HCT116 (cell line): ENCODE measurements around the gene BABAM2. TPM values are rescaled to one million over a fixed set of nuclear protein-coding genes. Genes with fewer than 3 reads are reported as not detected.

Experiments used
- ATAC-seq: fragments of 200-7000 bp; cut with Tn5 transposase; 2 replicates; pipeline ENCODE4 v1.9.1; 2020; ENCODE audit warnings: mild to moderate bottlenecking, moderate library complexity
- BruUV-seq: library from RNA; stranded (reverse); fragments of 400-500 nt; replicated peaks from 2 replicates; lab custom pipeline; 2021; lab: Mats Ljungman, UMichigan
- CTCF ChIA-PET: fragments of 300-600 bp; sonication (Branson Sonifier 250); formaldehyde crosslinking; loops from one replicate; lab custom pipeline; 2021; ENCODE audit warnings: antibody characterized with exemption; lab: Charles Lee
- POLR2A ChIA-PET: fragments of 300-600, 350-600 bp; sonication (Branson Sonifier 250); formaldehyde crosslinking; loops from one replicate; lab custom pipeline; 2021; ENCODE audit warnings: antibody characterized with exemption; lab: Charles Lee
- RAD21 ChIA-PET, 2 experiments: fragments of 300-600 bp; sonication (Branson Sonifier 250); formaldehyde crosslinking; loops; one replicate each; lab custom pipeline; 2023; ENCODE audit warnings: low total read pairs in 2 of 2; ENCODE audit not compliant: uncharacterized antibody in 2 of 2, unreplicated experiment in 2 of 2, low non-redundant PET in 1 of 2; lab: Charles Lee
- DNase-seq: peaks from one replicate; pipeline ENCODE4 v3.0.0-alpha.2; 2010; ENCODE audit warnings: low read depth, low spot score
- H2AFZ ChIP-seq: fragments of 200-600 bp; shearing (Covaris generic), sonication (generic); 2 replicates; pipeline ENCODE4 v1.6.1; 2017; ENCODE audit warnings: low read depth, mixed run types, mixed read lengths, antibody characterized with exemption, low read length; ENCODE audit not compliant: poor library complexity, severe bottlenecking
- H3K27ac ChIP-seq: 2 replicates; pipeline ENCODE4 v1.5.1; 2012; ENCODE audit warnings: low read depth, low read length
- H3K27me3 ChIP-seq: fragments of 200-600 bp; sonication (generic); 2 replicates; pipeline ENCODE4 v1.6.1; 2016; ENCODE audit warnings: mixed run types, low read length, mixed read lengths; ENCODE audit not compliant: insufficient read depth
- H3K36me3 ChIP-seq, 2 experiments: fragments of 200-500 bp in 1 of 2; fragments of 200-600 bp in 1 of 2; sonication (Bioruptor generic) in 1 of 2; sonication (generic) in 1 of 2; 2 replicates each; pipeline versions ENCODE4 v1.5.1 to v1.6.1; 2014 to 2016; ENCODE audit warnings: low read length in 2 of 2, inconsistent platforms in 1 of 2, mixed read lengths in 1 of 2, mixed run types in 1 of 2; ENCODE audit not compliant: insufficient read depth in 2 of 2, control insufficient read depth in 1 of 2
- H3K4me1 ChIP-seq, 2 experiments: fragments of 200-600 bp in 1 of 2; sonication (generic) in 1 of 2; 2 replicates each; pipeline versions ENCODE4 v1.5.1 to v1.6.1; 2012 to 2017; ENCODE audit warnings: low read length in 2 of 2, inconsistent platforms in 1 of 2, mild to moderate bottlenecking in 1 of 2, mixed read lengths in 1 of 2, mixed run types in 1 of 2, moderate library complexity in 1 of 2; ENCODE audit not compliant: insufficient read depth in 2 of 2, control insufficient read depth in 1 of 2
- H3K4me2 ChIP-seq: fragments of 200-600 bp; sonication (generic); 2 replicates; pipeline ENCODE4 v1.6.1; 2017; ENCODE audit warnings: mixed run types, low read length, mixed read lengths
- H3K4me3 ChIP-seq, 2 experiments: fragments of 200-600 bp in 1 of 2; sonication (generic) in 1 of 2; replicated peaks in 1 of 2; 2 replicates each; pipeline ENCODE4 v1.5.1; 2011 to 2016; ENCODE audit warnings: low read length in 2 of 2, control low read depth in 1 of 2, low read depth in 1 of 2, mild to moderate bottlenecking in 1 of 2, mixed read lengths in 1 of 2, mixed run types in 1 of 2
- H3K79me2 ChIP-seq: fragments of 200-600 bp; sonication (generic); 2 replicates; pipeline ENCODE4 v1.6.1; 2017; ENCODE audit warnings: mild to moderate bottlenecking, mixed run types, low read length, moderate library complexity, mixed read lengths; ENCODE audit not compliant: insufficient read depth
- H3K9ac ChIP-seq: fragments of 200-600 bp; sonication (generic); 2 replicates; pipeline ENCODE4 v1.6.1; 2016; ENCODE audit warnings: low read length, mixed read lengths
- H3K9me2 ChIP-seq: fragments of 200-600 bp; sonication (generic), shearing (Covaris generic); 2 replicates; pipeline ENCODE4 v1.6.1; 2017; ENCODE audit warnings: mixed run types, mild to moderate bottlenecking, moderate library complexity; ENCODE audit not compliant: insufficient read depth
- H3K9me3 ChIP-seq, 2 experiments: fragments of 200-500 bp in 1 of 2; fragments of 200-600 bp in 1 of 2; sonication (Bioruptor generic) in 1 of 2; sonication (generic) in 1 of 2; 2 replicates each; pipeline ENCODE4 v1.6.1; 2014 to 2017; ENCODE audit warnings: low read length in 2 of 2, mixed read lengths in 2 of 2, inconsistent platforms in 1 of 2, low read depth in 1 of 2, mild to moderate bottlenecking in 1 of 2, mixed run types in 1 of 2, moderate library complexity in 1 of 2; ENCODE audit not compliant: control insufficient read depth in 1 of 2, insufficient read depth in 1 of 2
- H4K20me1 ChIP-seq: fragments of 200-600 bp; sonication (generic), shearing (Covaris generic); 2 replicates; pipeline ENCODE4 v1.6.1; 2017; ENCODE audit warnings: mixed run types, mild to moderate bottlenecking, moderate library complexity; ENCODE audit not compliant: insufficient read depth
- CBX3 ChIP-seq: IDR thresholded peaks from 2 replicates; pipeline ENCODE4 v1.6.1; 2012; ENCODE audit warnings: low read depth
- CEBPB ChIP-seq: IDR thresholded peaks from 2 replicates; pipeline ENCODE4 v1.6.1; 2012; ENCODE audit warnings: low read depth
- EGR1 ChIP-seq: IDR thresholded peaks from 2 replicates; pipeline ENCODE4 v1.6.1; 2012; ENCODE audit warnings: low read depth
- EZH2 ChIP-seq: fragments of 200-600 bp; sonication (generic); IDR thresholded peaks from 2 replicates; pipeline ENCODE4 v1.6.1; 2017; ENCODE audit warnings: antibody characterized with exemption, mixed run types
- FOSL1 ChIP-seq: IDR thresholded peaks from 2 replicates; pipeline ENCODE4 v1.6.1; 2012; ENCODE audit warnings: low read depth
- JUND ChIP-seq: IDR thresholded peaks from 2 replicates; pipeline ENCODE4 v1.6.1; 2012
- POLR2A ChIP-seq: IDR thresholded peaks from 2 replicates; pipeline ENCODE4 v1.7.0; 2011; ENCODE audit warnings: borderline replicate concordance; ENCODE audit not compliant: insufficient read depth, insufficient read length; ENCODE audit errors: extremely low read depth
- SIN3A ChIP-seq: IDR thresholded peaks from 2 replicates; pipeline ENCODE4 v1.6.1; 2012; ENCODE audit warnings: low read depth
- SP1 ChIP-seq: IDR thresholded peaks from 2 replicates; pipeline ENCODE4 v1.6.1; 2012; ENCODE audit warnings: low read depth
- SRF ChIP-seq: IDR thresholded peaks from 2 replicates; pipeline ENCODE4 v1.6.1; 2012; ENCODE audit warnings: low read depth
- TCF7L2 ChIP-seq: IDR thresholded peaks from 2 replicates; pipeline ENCODE4 v1.7.0; 2011; ENCODE audit warnings: borderline replicate concordance, inconsistent platforms; ENCODE audit not compliant: insufficient read depth, insufficient read length; ENCODE audit errors: extremely low read depth
- ZFX ChIP-seq: fragments of 450-650 bp; IDR thresholded peaks from 2 replicates; pipeline ENCODE4 v1.6.1; 2017
- intact Hi-C: fragments of 100-400 bp; cut with micrococcal nuclease; formaldehyde crosslinking; loops from 2 replicates; pipeline ENCODE4 v1.10.0; 2022
- total RNA-seq: library from RNA; stranded (reverse); gene quantifications from one replicate; pipeline ENCODE4 v1.2.1, GENCODE V29; 2021; ENCODE audit not compliant: unreplicated experiment
- TF ChIP-seq, protein P1 (sequence below): IDR thresholded peaks from 2 replicates; pipeline ENCODE4 v1.6.1; 2012
- TF ChIP-seq, protein P2 (sequence below), 3 experiments: fragments of 200-600 bp in 1 of 3; sonication (generic) in 1 of 3; IDR thresholded peaks in 2 of 3; conservative IDR thresholded peaks in 1 of 3; 2 replicates each; pipeline ENCODE4 v1.5.1; 2012 to 2017; ENCODE audit warnings: low read depth in 2 of 3, low read length in 2 of 3, antibody characterized with exemption in 1 of 3, borderline replicate concordance in 1 of 3, control low read depth in 1 of 3, mild to moderate bottlenecking in 1 of 3, mixed read lengths in 1 of 3, mixed run types in 1 of 3, moderate library complexity in 1 of 3; ENCODE audit not compliant: insufficient read depth in 1 of 3
- TF ChIP-seq, protein P3 (sequence below): IDR thresholded peaks from 2 replicates; pipeline ENCODE4 v1.6.1; 2012
- TF ChIP-seq, protein P4 (sequence below): IDR thresholded peaks from 2 replicates; pipeline ENCODE4 v1.6.1; 2012; ENCODE audit warnings: low read depth
- TF ChIP-seq, protein P5 (sequence below): IDR thresholded peaks from 2 replicates; pipeline ENCODE4 v1.6.1; 2011; ENCODE audit warnings: mild to moderate bottlenecking, low read length, moderate library complexity; ENCODE audit not compliant: insufficient replicate concordance; ENCODE audit errors: extremely low read depth

BABAM2 gene
- total RNA-seq, 1 experiment from 2014 or later, result 23.8 TPM

DNA sequence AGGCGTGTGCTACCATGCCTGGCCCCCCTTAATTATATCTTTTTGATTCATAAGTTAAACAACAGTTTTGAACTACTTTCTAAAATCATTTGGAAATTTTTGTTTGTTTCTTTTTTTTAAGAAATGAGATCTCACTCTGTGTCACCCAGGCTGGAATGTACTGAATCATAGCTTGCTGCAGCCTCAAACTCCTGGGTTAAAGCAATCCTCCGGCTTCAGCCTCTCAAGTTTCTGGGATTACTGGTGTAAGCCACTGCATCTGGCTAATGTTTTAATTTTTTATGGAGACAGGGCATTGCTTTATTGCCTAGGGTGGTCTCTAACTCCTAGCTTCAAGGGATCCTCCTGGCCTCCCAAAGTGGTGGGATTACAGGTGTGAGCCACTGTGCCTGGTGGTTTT is 71.5 kb downstream of the BABAM2 start:
- Histone ChIP-seq H3K4me1 (peaks cover 3 to 5% of the 10 kb centered on the region in 2 experiments; a peak in 2 of 4 replicates), H3K79me2 (peaks cover 9% of the 10 kb centered on the region; the same call in 1 of the 2 replicates), H3K36me3 (no peaks in the 10 kb centered on the region), H4K20me1 (no peaks in the 10 kb centered on the region), H3K27me3 (no peaks in the 10 kb centered on the region), H3K9me2 (no peaks in the 10 kb centered on the region), H2AFZ (no peak overlapping the region), H3K9ac (no peak overlapping the region), H3K4me3 (no peak overlapping the region), H3K27ac (no peak overlapping the region), H3K9me3 (no peaks in the 10 kb centered on the region), H3K4me2 (0 out of 2 replicates have a peak overlapping the region, but pooled peaks have one; percentile 5)
- ATAC-seq (no peak), DNase-seq (no peak)
- ChIA-PET POLR2A (no interaction called here), RAD21 (no interaction called here), CTCF (no interaction called here)
- intact Hi-C loops, result no loop called here
- TF ChIP-seq SP1 (no peak), JUND (no peak), CBX3 (no peak), SIN3A (no peak), EGR1 (no peak), POLR2A (no peak), ZFX (no peak), FOSL1 (no peak), SRF (no peak), EZH2 (no peak), CEBPB (no peak), TCF7L2 (no peak)
- TF ChIP-seq, protein P1, sequence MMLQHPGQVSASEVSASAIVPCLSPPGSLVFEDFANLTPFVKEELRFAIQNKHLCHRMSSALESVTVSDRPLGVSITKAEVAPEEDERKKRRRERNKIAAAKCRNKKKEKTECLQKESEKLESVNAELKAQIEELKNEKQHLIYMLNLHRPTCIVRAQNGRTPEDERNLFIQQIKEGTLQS, result no peak
- TF ChIP-seq, protein P2, sequence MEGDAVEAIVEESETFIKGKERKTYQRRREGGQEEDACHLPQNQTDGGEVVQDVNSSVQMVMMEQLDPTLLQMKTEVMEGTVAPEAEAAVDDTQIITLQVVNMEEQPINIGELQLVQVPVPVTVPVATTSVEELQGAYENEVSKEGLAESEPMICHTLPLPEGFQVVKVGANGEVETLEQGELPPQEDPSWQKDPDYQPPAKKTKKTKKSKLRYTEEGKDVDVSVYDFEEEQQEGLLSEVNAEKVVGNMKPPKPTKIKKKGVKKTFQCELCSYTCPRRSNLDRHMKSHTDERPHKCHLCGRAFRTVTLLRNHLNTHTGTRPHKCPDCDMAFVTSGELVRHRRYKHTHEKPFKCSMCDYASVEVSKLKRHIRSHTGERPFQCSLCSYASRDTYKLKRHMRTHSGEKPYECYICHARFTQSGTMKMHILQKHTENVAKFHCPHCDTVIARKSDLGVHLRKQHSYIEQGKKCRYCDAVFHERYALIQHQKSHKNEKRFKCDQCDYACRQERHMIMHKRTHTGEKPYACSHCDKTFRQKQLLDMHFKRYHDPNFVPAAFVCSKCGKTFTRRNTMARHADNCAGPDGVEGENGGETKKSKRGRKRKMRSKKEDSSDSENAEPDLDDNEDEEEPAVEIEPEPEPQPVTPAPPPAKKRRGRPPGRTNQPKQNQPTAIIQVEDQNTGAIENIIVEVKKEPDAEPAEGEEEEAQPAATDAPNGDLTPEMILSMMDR (IDR thresholded peaks at IDR 0.05 in 2 of 3, conservative IDR thresholded peaks at IDR 0.05 in 1 of 3; ENCODE audit: borderline replicate concordance in 1 of 3, insufficient read depth in 1 of 3, low read depth in 2 of 3, low read length in 2 of 3), result no peak
- TF ChIP-seq, protein P3, sequence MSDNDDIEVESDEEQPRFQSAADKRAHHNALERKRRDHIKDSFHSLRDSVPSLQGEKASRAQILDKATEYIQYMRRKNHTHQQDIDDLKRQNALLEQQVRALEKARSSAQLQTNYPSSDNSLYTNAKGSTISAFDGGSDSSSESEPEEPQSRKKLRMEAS, result no peak
- TF ChIP-seq, protein P4, sequence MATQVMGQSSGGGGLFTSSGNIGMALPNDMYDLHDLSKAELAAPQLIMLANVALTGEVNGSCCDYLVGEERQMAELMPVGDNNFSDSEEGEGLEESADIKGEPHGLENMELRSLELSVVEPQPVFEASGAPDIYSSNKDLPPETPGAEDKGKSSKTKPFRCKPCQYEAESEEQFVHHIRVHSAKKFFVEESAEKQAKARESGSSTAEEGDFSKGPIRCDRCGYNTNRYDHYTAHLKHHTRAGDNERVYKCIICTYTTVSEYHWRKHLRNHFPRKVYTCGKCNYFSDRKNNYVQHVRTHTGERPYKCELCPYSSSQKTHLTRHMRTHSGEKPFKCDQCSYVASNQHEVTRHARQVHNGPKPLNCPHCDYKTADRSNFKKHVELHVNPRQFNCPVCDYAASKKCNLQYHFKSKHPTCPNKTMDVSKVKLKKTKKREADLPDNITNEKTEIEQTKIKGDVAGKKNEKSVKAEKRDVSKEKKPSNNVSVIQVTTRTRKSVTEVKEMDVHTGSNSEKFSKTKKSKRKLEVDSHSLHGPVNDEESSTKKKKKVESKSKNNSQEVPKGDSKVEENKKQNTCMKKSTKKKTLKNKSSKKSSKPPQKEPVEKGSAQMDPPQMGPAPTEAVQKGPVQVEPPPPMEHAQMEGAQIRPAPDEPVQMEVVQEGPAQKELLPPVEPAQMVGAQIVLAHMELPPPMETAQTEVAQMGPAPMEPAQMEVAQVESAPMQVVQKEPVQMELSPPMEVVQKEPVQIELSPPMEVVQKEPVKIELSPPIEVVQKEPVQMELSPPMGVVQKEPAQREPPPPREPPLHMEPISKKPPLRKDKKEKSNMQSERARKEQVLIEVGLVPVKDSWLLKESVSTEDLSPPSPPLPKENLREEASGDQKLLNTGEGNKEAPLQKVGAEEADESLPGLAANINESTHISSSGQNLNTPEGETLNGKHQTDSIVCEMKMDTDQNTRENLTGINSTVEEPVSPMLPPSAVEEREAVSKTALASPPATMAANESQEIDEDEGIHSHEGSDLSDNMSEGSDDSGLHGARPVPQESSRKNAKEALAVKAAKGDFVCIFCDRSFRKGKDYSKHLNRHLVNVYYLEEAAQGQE, result no peak
- TF ChIP-seq, protein P5, sequence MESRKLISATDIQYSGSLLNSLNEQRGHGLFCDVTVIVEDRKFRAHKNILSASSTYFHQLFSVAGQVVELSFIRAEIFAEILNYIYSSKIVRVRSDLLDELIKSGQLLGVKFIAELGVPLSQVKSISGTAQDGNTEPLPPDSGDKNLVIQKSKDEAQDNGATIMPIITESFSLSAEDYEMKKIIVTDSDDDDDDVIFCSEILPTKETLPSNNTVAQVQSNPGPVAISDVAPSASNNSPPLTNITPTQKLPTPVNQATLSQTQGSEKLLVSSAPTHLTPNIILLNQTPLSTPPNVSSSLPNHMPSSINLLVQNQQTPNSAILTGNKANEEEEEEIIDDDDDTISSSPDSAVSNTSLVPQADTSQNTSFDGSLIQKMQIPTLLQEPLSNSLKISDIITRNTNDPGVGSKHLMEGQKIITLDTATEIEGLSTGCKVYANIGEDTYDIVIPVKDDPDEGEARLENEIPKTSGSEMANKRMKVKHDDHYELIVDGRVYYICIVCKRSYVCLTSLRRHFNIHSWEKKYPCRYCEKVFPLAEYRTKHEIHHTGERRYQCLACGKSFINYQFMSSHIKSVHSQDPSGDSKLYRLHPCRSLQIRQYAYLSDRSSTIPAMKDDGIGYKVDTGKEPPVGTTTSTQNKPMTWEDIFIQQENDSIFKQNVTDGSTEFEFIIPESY, result no peak
- BruUV-seq, result no TSS peak
